Stimulated activated CD8-positive, alpha-beta memory T cell treated with anti-CD3 and anti-CD28 coated beads, Interleukin-4, amount 100 ng/mL, for 24 hours (primary cell): ENCODE results near the gene LRRK1.

ENCODE experiments used
- DNase-seq: peaks from one replicate; pipeline ENCODE4 v3.0.0-alpha.2; 2020; ENCODE audit warnings: low read depth

LRRK1 gene

GRCh38 chr15:101114610-101115009 lies 195.5 kb downstream of the LRRK1 start:
- no peak for DNase-seq

- DNase-seq = no peak
Measured at GRCh38 chr15:101115393-101115785, 196.2 kb downstream of the LRRK1 start.

GRCh38 chr15:101115786-101116680 lies 196.9 kb downstream of the LRRK1 start:
- DNase-seq = no peak

GRCh38 chr15:101116681-101116976 lies 197.5 kb downstream of the LRRK1 start:
- DNase-seq = no peak

- no peak for DNase-seq
Measured at GRCh38 chr15:101118116-101118515, 199.0 kb downstream of the LRRK1 start.

GRCh38 chr15:101118615-101119014 lies 199.5 kb downstream of the LRRK1 start:
- DNase-seq = no peak

- no peak for DNase-seq
Measured at GRCh38 chr15:101119181-101119580, 200.0 kb downstream of the LRRK1 start.
